ENCODE data around the gene DNAI1. TPM values are rescaled to one million over a fixed set of nuclear protein-coding genes. Genes with fewer than 3 reads are reported as not detected.

The DNAI1 gene
- total RNA-seq, 4 donors from 2014 or later: not detected

GRCh38 chr9:34546834-34547827 is 88.5 kb downstream of the DNAI1 start:
- TF ChIP-seq CTCF (IDR thresholded peaks at IDR 0.05) (peak; percentile 31 to 68 (median 52)), POLR2A (IDR thresholded peaks at IDR 0.05) (no peak)
- no peak overlapping the region for H3K27ac ChIP-seq
- intact Hi-C loops (cut with DNase I): loop anchor here (5.0 kb wide), 1 partner anchor 55 kb away; no protein-coding TSS in a partner anchor
- no peak for DNase-seq
- H3K9me3 ChIP-seq: no peaks in the 10 kb centered on the region
- peaks cover 0 to 8% (median 0%) of the 10 kb centered on the region in 3 donors for H3K4me1 ChIP-seq
- peaks cover 0 to 21% (median 0%) of the 10 kb centered on the region in 4 donors for H3K27me3 ChIP-seq
- no peaks in the 10 kb centered on the region for H3K36me3 ChIP-seq
- WGBS, 2 donors: 59 to 61% methylated on average over 13 to 14 of the region's 16 CpGs
- no peak overlapping the region for H3K4me3 ChIP-seq

GRCh38 chr9:34547960-34548611 is 89.5 kb downstream of the DNAI1 start:
- TF ChIP-seq POLR2A (IDR thresholded peaks at IDR 0.05): no peak
- TF ChIP-seq CTCF (IDR thresholded peaks at IDR 0.05): peak; percentile 22 to 76 (median 66)
- WGBS, 2 donors: 13 to 17% methylated on average over 7 of the region's 13 CpGs
- intact Hi-C loops (cut with DNase I): loop anchor here (5.0 kb wide), 1 partner anchor 54 kb away; no protein-coding TSS in a partner anchor
- Histone ChIP-seq H3K36me3 (no peaks in the 10 kb centered on the region), H3K4me3 (no peak overlapping the region), H3K4me1 (peaks cover 0 to 8% (median 0%) of the 10 kb centered on the region in 3 donors), H3K9me3 (no peaks in the 10 kb centered on the region), H3K27ac (no peak overlapping the region), H3K27me3 (peaks cover 0 to 21% (median 0%) of the 10 kb centered on the region in 4 donors)
- DNase-seq: no peak

GRCh38 chr9:34549407-34549732 is 90.8 kb downstream of the DNAI1 start:
- no peak for DNase-seq
- Histone ChIP-seq H3K27ac (no peak overlapping the region), H3K9me3 (no peaks in the 10 kb centered on the region), H3K4me3 (no peak overlapping the region), H3K4me1 (peaks cover 0 to 8% (median 0%) of the 10 kb centered on the region in 3 donors), H3K36me3 (no peaks in the 10 kb centered on the region), H3K27me3 (peaks cover 0 to 24% (median 0%) of the 10 kb centered on the region in 4 donors)
- no peak for TF ChIP-seq POLR2A (IDR thresholded peaks at IDR 0.05)
- TF ChIP-seq CTCF (IDR thresholded peaks at IDR 0.05): no peak
- intact Hi-C loops (cut with DNase I): loop anchor here (5.0 kb wide), 1 partner anchor 53 kb away; no protein-coding TSS in a partner anchor
- WGBS, 2 donors: 90 to 100% methylated on average over 1 to 2 of the region's 5 CpGs

GRCh38 chr9:34550016-34550680 is 91.5 kb downstream of the DNAI1 start:
- Histone ChIP-seq H3K27me3 (peaks cover 0 to 28% (median 0%) of the 10 kb centered on the region in 4 donors), H3K36me3 (no peaks in the 10 kb centered on the region), H3K4me3 (no peak overlapping the region), H3K9me3 (no peaks in the 10 kb centered on the region), H3K27ac (no peak overlapping the region), H3K4me1 (peaks cover 0 to 14% (median 0%) of the 10 kb centered on the region in 3 donors)
- TF ChIP-seq CTCF (IDR thresholded peaks at IDR 0.05) (no peak), POLR2A (IDR thresholded peaks at IDR 0.05) (no peak)
- WGBS, 2 donors: 69 to 80% methylated on average over 5 to 6 of the region's 12 CpGs
- intact Hi-C loops (cut with DNase I): no loop called here
- no peak for DNase-seq

Data from esophagus squamous epithelium (tissue), 5 donors.